ENCODE data around the gene IQGAP2.
"Not testable (repeated sequence)": the region's sequence is repeated elsewhere in the genome, so short reads cannot be mapped to it uniquely, and the experiment has no call there.

IQGAP2 gene

GRCh38 chr5:76422742-76423141, 19.7 kb downstream of the IQGAP2 start:
- DNase-seq, result no peak

- no peak for DNase-seq
Measured at GRCh38 chr5:76425146-76425545, 22.1 kb downstream of the IQGAP2 start.

- peak; percentile 25 for DNase-seq
Measured at GRCh38 chr5:76425928-76426804, 23.1 kb downstream of the IQGAP2 start.

GRCh38 chr5:76427206-76428140, 24.4 kb downstream of the IQGAP2 start:
- no peak for DNase-seq

- not testable (repeated sequence) for DNase-seq
Measured at GRCh38 chr5:76428550-76428949, 25.5 kb downstream of the IQGAP2 start.

GRCh38 chr5:76433261-76433660, 30.2 kb downstream of the IQGAP2 start:
- no peak for DNase-seq

GRCh38 chr5:76437507-76437906, 34.4 kb downstream of the IQGAP2 start:
- DNase-seq, result not testable (repeated sequence)

- DNase-seq, result no peak
Measured at GRCh38 chr5:76438025-76438424, 34.9 kb downstream of the IQGAP2 start.

GRCh38 chr5:76439201-76439600, 36.1 kb downstream of the IQGAP2 start:
- DNase-seq, result no peak

- no peak for DNase-seq
Measured at GRCh38 chr5:76439929-76440328, 36.8 kb downstream of the IQGAP2 start.

- DNase-seq, result no peak
Measured at GRCh38 chr5:76441101-76441500, 38.0 kb downstream of the IQGAP2 start.

GRCh38 chr5:76441890-76442673, 39.0 kb downstream of the IQGAP2 start:
- DNase-seq, result no peak

GRCh38 chr5:76443066-76443800, 40.1 kb downstream of the IQGAP2 start:
- DNase-seq, result no peak

- DNase-seq, result no peak
Measured at GRCh38 chr5:76445063-76445462, 42.0 kb downstream of the IQGAP2 start.

- DNase-seq, result no peak
Measured at GRCh38 chr5:76445830-76446229, 42.7 kb downstream of the IQGAP2 start.

- DNase-seq, result no peak
Measured at GRCh38 chr5:76446776-76447175, 43.7 kb downstream of the IQGAP2 start.

GRCh38 chr5:76449606-76450005, 46.5 kb downstream of the IQGAP2 start:
- DNase-seq, result no peak

- DNase-seq, result no peak
Measured at GRCh38 chr5:76450054-76450453, 47.0 kb downstream of the IQGAP2 start.

- no peak for DNase-seq
Measured at GRCh38 chr5:76451031-76451701, 48.1 kb downstream of the IQGAP2 start.

- no peak for DNase-seq
Measured at GRCh38 chr5:76455531-76456133, 52.5 kb downstream of the IQGAP2 start.

GRCh38 chr5:76456258-76456657, 53.2 kb downstream of the IQGAP2 start:
- DNase-seq, result no peak

Data from fibroblast of upper back skin (primary cell).